Measurements from ENCODE around the gene ECHS1.

DNA sequence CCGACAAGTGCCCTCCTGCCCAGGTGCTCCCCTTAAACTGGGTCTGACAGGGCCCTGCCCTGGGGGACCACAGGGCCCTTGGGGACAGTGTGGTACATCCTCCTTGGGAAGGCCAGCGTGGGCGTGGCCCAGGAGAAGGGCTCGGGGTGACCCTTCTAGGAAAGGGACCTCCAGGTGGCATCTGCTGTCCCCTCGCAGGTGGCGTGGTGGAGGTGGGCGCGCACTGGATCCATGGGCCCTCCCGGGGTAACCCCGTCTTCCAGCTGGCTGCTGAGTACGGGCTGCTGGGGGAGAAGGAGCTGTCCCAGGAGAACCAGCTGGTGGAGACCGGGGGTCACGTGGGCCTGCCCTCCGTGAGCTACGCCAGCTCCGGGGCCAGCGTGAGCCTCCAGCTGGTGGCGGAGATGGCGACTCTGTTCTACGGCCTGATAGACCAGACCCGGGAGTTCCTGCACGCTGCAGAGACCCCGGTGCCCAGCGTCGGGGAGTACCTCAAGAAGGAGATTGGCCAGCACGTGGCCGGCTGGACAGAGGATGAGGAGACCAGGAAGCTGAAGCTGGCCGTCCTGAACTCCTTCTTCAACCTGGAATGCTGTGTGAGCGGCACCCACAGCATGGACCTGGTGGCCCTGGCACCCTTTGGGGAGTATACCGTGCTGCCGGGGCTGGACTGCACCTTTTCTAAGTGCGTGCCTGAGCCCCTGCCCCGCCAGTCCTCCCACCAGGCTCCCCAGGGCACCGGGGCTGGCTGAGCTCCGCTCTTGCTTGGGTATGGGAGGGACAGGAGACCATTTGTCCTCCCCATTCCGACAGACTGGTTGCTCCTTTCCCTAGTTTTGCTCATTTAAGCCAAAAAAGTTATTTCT is 6.9 kb upstream of the ECHS1 start:
- TF ChIP-seq, protein P1, sequence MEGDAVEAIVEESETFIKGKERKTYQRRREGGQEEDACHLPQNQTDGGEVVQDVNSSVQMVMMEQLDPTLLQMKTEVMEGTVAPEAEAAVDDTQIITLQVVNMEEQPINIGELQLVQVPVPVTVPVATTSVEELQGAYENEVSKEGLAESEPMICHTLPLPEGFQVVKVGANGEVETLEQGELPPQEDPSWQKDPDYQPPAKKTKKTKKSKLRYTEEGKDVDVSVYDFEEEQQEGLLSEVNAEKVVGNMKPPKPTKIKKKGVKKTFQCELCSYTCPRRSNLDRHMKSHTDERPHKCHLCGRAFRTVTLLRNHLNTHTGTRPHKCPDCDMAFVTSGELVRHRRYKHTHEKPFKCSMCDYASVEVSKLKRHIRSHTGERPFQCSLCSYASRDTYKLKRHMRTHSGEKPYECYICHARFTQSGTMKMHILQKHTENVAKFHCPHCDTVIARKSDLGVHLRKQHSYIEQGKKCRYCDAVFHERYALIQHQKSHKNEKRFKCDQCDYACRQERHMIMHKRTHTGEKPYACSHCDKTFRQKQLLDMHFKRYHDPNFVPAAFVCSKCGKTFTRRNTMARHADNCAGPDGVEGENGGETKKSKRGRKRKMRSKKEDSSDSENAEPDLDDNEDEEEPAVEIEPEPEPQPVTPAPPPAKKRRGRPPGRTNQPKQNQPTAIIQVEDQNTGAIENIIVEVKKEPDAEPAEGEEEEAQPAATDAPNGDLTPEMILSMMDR (IDR thresholded peaks at IDR 0.05 in 8 of 11, conservative IDR thresholded peaks at IDR 0.05 in 3 of 11) = no peak
- no peak for TF ChIP-seq POLR2A (IDR thresholded peaks at IDR 0.05)

Measured in spleen (tissue), 7 donors.